NCI-H128 (cell line): ENCODE measurements around the gene GNL3.
"Not testable (repeated sequence)": the region's sequence is repeated elsewhere in the genome, so short reads cannot be mapped to it uniquely, and the experiment has no call there.

Experiments
- DNase-seq: peaks from one replicate; lab custom pipeline; 2025; ENCODE audit not compliant: unreplicated experiment; lab: John Stamatoyannopoulos, UW

The GNL3 gene

DNA sequence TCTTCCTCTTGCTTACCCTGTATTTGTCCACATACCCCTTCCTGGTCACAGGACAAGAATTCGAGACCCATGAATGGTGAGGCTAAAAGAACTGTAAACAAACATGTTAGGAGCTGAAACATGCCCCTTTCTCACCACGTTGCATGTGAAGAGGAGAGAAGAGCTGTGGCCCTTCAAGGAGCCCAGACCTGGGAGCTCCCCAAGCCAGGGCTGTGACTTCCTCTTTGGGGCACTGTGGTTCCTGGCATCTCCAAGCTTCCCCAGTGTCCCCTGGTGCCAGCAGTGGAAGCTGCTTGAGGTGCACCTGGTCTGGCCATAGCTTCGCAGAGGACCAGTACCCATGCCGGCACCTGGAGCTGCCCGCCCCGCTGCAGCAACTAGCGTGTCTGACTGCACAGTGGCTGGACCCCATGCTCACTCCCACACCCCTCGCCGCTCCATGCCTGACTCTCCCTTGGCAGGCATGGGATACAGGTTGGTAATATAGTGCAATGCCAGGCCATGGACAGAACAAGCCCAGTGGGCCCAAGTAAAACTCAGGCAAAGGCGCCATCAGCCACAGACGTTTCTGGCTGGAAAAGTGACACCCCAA lies 30.0 kb downstream of the GNL3 start:
- DNase-seq: no peak

DNA sequence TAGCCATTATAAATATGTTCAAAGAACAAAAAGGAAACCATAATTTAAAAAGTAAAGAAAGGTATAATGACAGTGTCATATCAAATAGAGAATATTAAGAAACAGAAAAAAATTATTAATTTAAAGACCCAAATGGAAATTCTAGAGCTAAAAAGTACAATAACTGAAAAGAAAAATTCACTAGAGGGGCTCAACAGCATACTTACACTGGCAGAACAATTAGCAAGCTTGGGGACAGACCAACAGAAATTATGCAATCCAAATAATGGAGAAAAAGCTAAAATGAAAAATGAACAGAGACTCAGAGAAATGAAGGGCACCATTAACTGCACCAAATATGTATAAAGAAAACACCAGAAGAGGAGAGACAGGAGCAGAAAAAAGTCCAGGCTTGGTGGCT lies 33.8 kb downstream of the GNL3 start:
- no peak for DNase-seq

DNA sequence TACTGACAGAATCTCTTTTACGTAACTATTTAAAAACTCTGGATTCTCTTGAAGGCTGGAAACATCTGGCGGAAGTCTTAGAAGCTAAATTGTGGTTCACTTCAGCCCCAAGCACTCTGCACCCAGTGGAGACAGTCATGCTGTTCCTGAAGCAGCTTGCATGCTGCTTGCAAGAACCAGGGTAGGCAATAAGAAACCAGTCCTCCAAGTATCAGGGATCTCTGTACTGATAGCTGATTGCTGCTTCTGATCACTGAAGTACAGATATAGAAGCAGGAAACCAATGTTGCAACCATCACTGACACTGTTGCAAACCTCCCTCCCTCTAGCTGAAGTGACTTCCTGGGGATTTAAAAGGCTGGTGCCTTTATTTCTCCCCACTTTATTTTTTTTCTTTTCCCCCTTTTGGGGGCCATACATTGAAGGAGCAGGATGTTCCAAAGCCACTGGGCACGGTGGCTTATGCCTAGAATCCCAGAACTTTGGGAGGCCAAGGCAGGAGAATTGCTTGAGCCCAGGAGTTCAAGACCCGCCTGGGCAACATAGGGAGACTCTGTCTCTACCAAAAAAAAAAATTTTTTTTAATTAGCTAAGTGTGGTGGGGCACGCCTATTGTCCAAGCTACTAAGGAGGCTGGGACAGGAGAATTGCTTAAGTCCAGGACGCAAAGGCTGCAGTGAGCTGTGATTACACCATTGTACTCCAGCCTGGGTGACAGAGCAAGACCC lies 35.3 kb downstream of the GNL3 start:
- DNase-seq: no peak

DNA sequence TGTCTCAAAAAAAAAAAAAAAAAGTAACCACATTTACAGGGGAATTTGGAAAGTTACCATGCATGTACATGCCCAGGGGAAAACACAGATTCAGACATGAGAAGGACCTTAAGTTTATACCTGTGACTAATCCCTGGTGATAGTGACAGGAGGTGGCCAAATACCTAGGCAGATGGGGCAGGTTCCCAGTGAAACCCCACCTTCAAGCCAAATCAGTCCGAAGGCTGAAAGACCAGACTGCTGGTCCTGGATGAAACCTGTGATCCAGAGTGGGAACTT lies 35.8 kb downstream of the GNL3 start:
- DNase-seq: no peak

DNA sequence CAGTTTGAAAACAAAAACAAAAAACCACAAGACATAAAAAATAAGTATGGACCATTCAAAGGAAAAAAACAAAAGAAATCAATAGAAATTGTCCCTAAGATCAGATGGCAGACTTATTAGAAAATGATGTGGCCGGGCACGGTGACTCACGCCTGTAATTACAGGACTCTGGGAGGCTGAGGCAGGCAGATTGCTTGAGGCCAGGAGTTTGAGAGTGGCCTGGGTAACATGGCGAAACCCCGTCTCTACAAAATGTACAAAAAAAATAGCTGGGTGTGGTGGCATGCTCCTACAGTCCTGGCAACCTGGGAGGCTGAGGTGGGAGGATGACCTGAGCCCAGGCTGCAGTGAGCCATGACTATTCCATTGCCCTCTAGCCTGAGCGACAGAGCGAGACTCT lies 36.7 kb downstream of the GNL3 start:
- DNase-seq: no peak

DNA sequence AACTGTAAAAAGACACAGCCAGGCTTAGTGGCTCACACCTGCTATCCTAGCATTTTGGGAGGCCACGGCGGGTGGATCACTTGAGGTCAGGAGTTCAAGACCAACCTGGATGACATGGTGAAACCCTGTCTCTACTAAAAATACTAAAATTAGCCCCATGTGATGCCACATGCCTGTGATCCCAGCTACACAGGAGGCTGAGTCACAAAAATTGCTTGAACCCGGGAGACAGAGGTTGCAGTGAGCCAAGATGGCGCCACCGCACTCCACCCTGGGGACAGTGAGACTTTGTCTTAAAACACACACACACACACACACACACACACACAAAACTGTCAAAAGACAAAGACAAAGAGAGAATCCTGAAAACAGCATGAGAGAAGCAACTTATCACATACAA lies 38.1 kb downstream of the GNL3 start:
- no peak for DNase-seq

DNA sequence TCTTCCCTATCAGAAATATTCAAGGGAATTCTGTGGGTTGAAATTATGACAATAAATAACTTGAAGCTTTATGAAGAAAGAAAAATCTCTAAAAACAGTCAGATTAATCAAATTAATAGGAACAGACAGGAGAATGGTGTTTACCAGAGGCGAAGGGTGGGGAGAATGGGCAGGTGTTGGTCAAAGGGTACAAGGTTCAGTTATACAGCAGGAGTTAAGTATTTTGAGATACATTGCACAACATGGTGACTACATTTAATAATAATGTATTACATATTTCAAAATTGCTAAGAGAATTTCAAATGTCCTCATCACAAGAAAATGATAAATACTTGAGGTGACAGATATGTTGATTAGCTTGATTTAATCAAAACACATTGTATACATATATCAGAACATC lies 38.7 kb downstream of the GNL3 start:
- DNase-seq: no peak

DNA sequence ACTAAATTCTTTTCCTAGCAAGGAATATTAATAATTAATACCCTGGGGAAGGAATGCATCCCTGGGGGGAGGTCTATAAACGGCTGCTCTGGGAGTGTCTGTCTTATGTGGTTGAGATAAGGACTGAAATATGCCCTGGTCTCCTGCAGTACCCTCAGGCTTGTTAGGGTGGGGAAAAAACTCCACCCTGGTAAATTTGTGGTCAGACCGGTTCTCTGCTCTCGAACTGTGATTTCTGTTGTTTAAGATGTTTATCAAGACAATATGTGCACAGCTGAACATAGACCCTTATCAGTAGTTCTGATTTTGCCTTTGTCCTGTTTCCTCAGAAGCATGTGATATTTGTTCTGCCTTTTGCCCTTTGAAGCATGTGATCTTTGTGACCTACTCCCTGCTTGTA lies 42.9 kb downstream of the GNL3 start:
- not testable (repeated sequence) for DNase-seq

DNA sequence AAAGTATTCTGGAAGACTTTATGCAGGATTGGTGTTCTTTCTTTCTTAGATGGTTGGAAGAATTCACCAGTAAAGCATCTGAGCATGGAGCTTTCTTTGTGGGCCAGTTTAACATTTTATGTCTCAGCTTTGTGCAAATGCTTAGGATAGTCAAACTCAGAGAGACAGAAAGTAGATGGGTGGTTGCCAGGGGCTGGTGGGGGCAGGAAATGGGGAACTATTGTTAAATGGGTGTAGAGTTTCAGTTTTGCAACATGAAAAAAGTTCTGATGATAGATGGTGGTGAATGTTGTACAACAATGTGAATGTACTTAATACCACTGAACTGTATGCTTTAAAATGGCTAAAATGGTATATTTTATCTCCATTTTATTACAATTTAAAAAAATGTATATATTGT lies 44.8 kb downstream of the GNL3 start:
- no peak for DNase-seq

DNA sequence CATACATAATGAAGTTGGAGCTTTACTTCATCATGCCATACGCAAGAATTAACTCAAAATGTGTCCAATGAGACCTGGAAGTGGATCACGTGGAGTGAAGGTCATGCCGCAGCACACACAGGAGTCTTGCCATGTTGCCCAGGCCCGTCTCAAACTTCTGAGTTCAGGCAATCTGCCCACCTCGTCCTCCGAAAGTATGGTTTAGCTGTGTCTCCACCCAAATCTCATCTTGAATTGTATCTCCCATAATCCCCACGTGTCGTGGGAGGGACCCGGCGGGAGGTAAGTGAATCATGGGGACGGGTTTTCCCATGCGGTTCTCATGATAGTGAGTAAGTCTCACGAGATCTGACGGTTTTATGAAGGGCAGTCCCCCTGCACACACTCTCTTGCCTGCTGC lies 45.8 kb downstream of the GNL3 start:
- DNase-seq: no peak

DNA sequence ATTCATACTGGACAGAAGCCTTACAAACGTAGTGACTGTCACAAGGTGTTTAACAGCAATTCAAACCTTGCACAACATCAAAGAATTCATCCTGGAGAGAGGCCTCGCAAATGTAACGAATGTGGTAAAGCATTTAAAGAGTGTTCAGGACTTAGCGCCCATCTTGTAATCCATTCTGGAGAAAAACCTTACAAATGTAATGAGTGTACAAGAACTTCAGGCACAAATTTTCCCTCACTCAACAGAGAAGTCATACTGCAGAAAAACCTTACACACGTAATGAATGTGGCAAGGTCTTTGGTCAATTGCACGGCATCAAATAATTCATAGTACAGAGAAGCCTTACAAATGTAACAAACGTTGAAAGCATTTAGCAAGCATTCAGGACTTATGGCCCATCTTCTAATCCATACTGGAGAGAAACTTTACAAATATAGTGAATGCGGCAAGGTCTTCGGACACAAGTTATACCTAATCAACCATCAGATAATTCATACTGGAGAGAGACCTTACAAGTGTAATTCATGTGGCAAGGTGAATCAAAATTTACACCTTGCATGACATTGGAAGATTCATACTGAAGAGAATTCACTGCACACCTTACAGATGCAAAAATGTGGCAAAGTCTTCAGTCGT lies 47.5 kb downstream of the GNL3 start:
- no peak for DNase-seq

DNA sequence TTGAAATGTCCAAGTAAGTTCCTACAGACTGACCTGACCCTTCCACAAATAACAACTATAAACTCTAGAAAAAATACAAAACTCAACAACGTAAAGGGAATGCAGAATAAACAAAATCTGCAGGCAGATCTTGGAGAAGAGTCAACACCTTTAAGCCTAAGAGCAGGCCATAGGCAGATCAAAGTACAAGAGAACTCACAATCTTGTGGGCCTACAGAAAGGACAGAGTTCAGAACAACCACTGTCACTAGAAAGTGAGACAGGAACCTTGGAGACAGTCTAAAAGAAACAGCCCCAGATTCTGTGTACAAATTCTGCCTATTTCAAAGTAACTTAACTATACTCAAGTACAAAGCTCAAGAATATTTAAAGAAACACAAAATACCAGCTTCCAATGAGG lies 53.9 kb downstream of the GNL3 start:
- no peak for DNase-seq

DNA sequence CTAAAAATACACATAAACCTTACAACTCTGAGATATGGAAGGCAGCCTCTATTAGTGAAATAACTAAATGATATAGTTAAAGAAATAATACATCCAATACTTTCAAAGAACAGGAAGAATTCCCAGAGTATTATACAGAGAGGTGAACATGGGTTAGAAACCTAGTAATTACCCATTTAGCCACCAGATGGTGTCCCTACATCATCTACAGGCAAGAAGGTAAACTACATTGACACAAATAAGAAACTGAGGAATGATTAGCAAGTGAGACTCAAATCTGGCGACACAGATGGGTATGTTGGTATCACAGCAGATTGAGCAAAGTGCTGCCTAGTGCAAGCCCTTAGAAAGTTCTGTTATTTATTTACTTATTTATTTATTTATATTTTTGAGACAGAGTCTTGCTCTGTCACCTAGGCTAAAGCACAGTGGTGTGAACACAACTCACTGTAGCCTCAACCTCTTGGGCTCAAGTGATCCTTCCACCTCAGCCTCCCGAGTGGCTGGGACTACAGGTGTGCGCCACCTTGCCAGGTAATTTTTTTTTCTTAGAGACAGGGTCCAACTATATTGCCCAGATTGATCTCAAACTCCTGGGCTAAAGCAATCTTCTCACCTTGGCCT lies 56.7 kb downstream of the GNL3 start:
- no peak for DNase-seq

DNA sequence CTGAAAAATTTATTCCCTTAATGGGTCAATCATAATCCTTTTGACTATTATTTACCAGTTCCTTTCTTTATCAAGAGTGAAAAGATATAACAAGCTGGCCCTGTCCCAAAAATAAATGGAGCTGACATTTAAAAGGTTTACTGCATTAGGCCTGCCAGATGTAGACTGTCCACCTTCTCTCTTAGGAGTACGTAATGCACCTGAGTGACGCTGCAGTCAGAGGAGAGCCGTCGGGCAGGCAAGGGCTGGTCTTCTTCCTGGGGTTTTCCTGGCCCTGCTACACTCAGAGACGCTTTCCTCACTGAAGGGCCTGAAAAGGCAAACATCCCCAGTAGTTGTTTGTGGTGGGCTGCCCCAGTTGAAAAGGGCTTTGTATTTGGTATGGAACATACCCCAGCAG lies 57.3 kb downstream of the GNL3 start:
- DNase-seq: no peak

DNA sequence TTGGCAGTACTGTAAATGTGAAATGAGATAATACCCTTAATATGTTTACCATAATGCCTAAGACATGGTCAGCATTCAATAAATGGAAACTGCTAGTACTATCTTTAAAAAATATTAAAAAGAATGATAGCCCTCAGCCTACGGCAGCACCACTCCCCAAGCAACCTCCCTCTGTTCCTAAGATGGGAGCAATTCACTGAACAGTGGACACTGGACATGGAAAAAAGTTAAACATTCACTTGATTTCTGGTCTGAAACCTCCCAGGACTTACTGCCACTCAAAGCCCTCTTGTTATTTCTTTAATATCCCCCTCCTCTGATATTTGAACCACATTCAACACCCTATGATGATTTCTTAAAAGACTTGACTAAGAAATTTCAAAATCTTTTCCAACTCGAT lies 57.9 kb downstream of the GNL3 start:
- no peak for DNase-seq
